ENCODE results near the gene NSRP1.

Gene NSRP1

DNA sequence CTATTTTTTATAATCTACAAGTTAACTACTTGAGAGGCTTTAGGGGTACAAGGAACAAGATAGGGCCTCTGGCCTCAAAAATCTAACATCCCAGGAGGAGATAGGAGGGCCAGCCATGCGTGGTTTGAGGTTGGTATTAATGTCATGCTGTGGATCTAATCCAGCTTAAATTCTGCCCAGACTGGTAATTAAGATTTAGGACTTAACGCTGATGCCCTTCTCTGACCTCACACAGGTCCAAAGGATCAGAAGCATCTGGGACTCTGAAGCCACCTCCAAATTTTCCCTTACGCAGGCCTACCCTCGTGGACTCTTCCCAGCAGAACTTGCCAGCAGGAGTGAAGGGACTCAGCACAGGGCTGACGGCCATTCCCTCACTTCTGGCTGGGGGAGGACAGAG lies 103.8 kb downstream of the NSRP1 start:
- H3K4me3 ChIP-seq (ENCODE audit: low read depth, low read length) = no peak overlapping the region

DNA sequence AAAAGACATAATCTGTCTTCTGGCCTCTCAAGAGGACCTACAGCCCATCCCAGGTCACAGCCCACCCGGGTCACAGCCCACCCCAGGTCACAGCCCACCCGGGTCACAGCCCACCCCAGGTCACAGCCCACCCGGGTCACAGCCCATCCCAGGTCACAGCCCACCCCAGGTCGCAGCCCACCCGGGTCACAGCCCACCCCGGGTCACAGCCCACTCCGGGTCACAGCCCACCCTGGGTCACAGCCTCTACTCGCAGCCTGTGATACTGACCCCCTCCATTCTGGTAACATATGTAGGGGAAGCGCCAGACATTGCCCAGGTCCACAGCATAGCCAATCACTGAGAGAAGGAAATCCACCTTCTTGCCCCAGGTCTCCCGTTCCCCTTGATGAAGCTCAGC lies 104.7 kb downstream of the NSRP1 start:
- TF ChIP-seq, protein P1, sequence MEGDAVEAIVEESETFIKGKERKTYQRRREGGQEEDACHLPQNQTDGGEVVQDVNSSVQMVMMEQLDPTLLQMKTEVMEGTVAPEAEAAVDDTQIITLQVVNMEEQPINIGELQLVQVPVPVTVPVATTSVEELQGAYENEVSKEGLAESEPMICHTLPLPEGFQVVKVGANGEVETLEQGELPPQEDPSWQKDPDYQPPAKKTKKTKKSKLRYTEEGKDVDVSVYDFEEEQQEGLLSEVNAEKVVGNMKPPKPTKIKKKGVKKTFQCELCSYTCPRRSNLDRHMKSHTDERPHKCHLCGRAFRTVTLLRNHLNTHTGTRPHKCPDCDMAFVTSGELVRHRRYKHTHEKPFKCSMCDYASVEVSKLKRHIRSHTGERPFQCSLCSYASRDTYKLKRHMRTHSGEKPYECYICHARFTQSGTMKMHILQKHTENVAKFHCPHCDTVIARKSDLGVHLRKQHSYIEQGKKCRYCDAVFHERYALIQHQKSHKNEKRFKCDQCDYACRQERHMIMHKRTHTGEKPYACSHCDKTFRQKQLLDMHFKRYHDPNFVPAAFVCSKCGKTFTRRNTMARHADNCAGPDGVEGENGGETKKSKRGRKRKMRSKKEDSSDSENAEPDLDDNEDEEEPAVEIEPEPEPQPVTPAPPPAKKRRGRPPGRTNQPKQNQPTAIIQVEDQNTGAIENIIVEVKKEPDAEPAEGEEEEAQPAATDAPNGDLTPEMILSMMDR (IDR thresholded peaks at IDR 0.05; ENCODE audit: borderline replicate concordance, insufficient read depth, low read depth, low read length) = no peak

More for the DNA sequence above, 103.8 kb downstream of the NSRP1 start:
- TF ChIP-seq, protein P1 (IDR thresholded peaks at IDR 0.05; ENCODE audit: borderline replicate concordance, insufficient read depth, low read depth, low read length) = no peak

DNA sequence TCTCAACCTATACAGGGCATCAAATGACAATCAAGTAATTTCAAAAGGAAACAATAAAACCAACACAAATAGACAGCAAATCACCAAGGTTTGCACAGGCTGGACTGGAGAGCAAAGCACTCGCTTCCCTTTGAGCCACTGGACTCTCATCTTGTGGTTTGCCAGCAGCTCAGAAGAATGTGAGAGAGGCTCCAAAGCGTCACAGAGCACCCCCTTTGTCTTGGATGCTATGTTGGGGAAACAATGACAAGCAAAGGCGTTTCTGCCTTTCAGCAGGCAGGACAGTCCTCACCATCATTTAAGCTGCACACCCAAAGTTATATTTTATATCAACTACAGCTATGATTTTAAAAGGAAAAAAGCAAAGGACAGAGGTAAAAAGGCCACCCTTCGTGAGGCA lies 105.6 kb downstream of the NSRP1 start:
- TF ChIP-seq, protein P1 (IDR thresholded peaks at IDR 0.05; ENCODE audit: borderline replicate concordance, insufficient read depth, low read depth, low read length) = no peak
- no peak overlapping the region for H3K4me3 ChIP-seq (ENCODE audit: low read depth, low read length)

More for the DNA sequence above, 104.7 kb downstream of the NSRP1 start:
- no peak overlapping the region for H3K4me3 ChIP-seq (ENCODE audit: low read depth, low read length)

DNA sequence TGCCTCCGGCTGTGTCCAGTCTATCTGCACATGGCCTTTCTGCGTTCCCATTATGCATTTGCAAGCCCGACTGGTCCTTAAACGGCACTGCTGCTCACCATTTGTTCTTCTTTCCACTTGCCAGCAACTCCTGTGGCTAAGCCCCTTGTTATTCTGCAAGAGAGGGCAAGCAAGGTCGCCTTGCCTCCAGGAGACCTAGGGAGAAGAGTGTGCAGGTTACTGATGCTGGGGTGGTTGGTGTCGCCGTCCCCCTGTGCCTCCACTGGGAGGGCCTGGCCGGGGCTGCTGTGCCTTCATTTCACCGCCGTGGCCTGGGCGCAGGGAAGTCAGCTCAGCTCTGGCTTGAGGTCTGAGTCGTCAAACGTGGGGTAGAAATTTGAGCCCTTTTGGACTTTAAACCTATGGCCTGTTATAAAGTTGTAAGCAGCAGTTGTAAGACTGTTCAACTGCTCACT lies 106.1 kb downstream of the NSRP1 start:
- no peak overlapping the region for H3K4me3 ChIP-seq (ENCODE audit: low read depth, low read length)
- TF ChIP-seq, protein P1 (IDR thresholded peaks at IDR 0.05; ENCODE audit: borderline replicate concordance, insufficient read depth, low read depth, low read length) = no peak

DNA sequence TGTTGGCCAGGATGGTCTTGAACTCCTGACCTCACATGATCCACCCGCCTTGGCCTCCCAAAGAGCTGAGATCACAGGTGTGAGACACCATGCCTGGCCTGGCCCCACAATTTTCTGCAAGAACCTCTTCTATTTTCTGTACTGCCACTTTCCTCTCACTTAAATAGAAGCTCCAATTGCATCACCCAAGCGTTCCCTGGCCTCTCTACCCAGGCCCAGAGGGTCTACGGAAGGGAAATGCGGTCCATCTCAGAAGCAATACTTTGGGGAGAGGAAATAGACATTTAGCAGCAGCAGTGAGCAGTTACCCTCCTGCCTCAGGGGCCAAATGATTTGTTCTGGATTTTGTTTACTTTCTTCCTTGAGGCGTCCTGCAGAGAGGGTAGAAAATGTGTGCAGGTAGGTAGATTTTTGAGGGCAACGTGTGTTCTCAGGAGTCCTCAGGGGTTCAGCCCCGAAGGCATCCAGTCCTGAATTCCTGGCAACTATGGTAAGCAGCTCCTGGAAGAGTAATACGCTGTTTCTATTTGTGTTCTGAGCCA lies 107.9 kb downstream of the NSRP1 start:
- no peak overlapping the region for H3K4me3 ChIP-seq (ENCODE audit: low read depth, low read length)
- TF ChIP-seq, protein P1 (IDR thresholded peaks at IDR 0.05; ENCODE audit: borderline replicate concordance, insufficient read depth, low read depth, low read length) = no peak

DNA sequence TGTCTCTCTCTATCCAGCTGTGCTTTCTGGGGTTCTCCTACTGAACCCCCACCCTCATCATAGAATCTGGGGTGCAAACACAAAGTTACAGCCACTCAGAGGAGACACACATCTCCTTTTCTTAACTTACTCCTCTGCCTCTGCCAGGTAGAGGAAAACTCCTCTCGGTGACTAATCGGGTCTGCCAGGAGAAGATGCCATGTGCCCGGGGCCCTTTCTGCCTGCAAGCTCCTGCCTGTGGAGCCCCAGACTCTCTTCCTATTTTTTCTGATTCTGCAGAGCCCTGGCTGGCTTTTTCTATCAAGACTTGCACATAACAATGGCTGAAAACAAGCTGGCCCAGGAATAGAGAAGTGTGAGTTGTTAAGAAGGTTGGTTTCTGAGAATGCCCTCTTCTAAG lies 108.5 kb downstream of the NSRP1 start:
- no peak overlapping the region for H3K4me3 ChIP-seq (ENCODE audit: low read depth, low read length)
- TF ChIP-seq, protein P1 (IDR thresholded peaks at IDR 0.05; ENCODE audit: borderline replicate concordance, insufficient read depth, low read depth, low read length) = no peak

DNA sequence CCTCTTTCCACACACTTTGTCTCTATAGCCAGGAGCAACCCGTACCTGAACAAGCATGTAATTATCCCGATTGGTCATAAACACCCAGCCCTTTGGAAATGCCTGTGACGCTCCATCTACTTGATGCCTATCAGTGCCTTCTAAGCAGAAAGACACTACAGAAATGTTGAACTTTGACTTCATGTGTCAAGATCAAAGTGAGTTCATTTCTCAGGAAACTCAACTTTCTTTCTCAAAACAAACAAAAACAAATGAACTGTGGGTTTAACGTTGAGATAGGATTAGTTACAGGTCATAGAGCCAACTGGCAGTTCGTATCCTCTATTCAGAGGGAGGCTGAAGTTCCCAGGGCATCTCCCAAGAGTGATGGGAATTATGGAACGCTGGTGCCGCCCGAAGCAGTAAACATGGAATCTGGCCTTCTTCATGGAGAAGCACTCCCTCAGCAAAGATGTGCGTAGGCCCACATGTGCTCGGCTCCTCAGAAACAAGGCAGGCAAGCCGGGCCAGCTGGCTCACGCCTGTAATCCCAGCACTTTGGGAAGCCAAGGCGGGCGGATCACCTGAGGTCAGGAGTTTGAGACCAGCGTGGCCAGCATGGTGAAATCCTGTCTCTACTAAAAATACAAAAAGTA lies 109.4 kb downstream of the NSRP1 start:
- H3K4me3 ChIP-seq (ENCODE audit: low read depth, low read length) = no peak overlapping the region
- TF ChIP-seq, protein P1 (IDR thresholded peaks at IDR 0.05; ENCODE audit: borderline replicate concordance, insufficient read depth, low read depth, low read length) = no peak

Data from GM12875 (cell line).